Measurements from ENCODE around the gene APLP1.

DNA sequence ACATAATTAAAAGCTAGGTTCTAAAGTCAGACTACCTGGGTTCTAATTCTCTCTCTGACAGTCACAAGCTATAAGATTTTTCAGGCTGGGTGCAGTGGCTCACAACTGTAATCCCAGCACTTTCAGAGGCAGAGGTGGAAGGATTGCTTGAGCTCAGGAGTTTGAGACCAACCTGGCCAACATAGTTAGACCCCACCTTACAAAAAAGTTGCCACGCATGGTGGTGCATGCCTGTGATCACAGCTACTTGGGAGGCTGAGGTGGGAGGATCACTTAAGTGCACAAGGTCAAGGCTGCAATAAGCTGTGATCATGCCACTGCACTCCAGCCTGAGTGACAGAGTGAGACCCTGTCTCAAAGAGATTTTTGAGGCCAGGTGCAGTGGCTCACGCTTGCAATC, 26.0 kb downstream of the APLP1 start:
- TF ChIP-seq, protein P1, sequence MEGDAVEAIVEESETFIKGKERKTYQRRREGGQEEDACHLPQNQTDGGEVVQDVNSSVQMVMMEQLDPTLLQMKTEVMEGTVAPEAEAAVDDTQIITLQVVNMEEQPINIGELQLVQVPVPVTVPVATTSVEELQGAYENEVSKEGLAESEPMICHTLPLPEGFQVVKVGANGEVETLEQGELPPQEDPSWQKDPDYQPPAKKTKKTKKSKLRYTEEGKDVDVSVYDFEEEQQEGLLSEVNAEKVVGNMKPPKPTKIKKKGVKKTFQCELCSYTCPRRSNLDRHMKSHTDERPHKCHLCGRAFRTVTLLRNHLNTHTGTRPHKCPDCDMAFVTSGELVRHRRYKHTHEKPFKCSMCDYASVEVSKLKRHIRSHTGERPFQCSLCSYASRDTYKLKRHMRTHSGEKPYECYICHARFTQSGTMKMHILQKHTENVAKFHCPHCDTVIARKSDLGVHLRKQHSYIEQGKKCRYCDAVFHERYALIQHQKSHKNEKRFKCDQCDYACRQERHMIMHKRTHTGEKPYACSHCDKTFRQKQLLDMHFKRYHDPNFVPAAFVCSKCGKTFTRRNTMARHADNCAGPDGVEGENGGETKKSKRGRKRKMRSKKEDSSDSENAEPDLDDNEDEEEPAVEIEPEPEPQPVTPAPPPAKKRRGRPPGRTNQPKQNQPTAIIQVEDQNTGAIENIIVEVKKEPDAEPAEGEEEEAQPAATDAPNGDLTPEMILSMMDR (IDR thresholded peaks at IDR 0.05; ENCODE audit: borderline replicate concordance, extremely low read depth, low read length, poor library complexity, severe bottlenecking), result no peak
- TF ChIP-seq EZH2 (IDR thresholded peaks at IDR 0.05; ENCODE audit: borderline replicate concordance, low read depth, low read length, severe bottlenecking), result no peak
